OCI-LY7 (cell line): ENCODE data around the gene NEK2. TPM values are rescaled to one million over a fixed set of nuclear protein-coding genes. Genes with fewer than 3 reads are reported as not detected.
"Not testable (repeated sequence)": the region's sequence is repeated elsewhere in the genome, so short reads cannot be mapped to it uniquely, and the experiment has no call there.

Source experiments
- BruUV-seq: library from RNA; stranded (reverse); fragments of 400-500 nt; replicated peaks from 2 replicates; lab custom pipeline; 2021; lab: Mats Ljungman, UMichigan
- CTCF ChIA-PET: fragments of 300-600 bp; sonication (Branson Sonifier 250); formaldehyde crosslinking; loops from one replicate; lab custom pipeline; 2022; ENCODE audit warnings: antibody characterized with exemption; ENCODE audit not compliant: unreplicated experiment; lab: Charles Lee
- POLR2A ChIA-PET: fragments of 300-600 bp; sonication (Branson Sonifier 250); formaldehyde crosslinking; loops from one replicate; lab custom pipeline; 2022; ENCODE audit warnings: antibody characterized with exemption; lab: Charles Lee
- DNase-seq: peaks from one replicate; pipeline ENCODE4 v3.0.0-alpha.2; 2015; ENCODE audit warnings: low spot score
- H2AFZ ChIP-seq: fragments of 200-600 bp; sonication (generic), shearing (Covaris generic); 2 replicates; pipeline ENCODE4 v1.6.1; 2014; ENCODE audit warnings: mild to moderate bottlenecking, antibody characterized with exemption, low read length, moderate library complexity
- H3K27ac ChIP-seq: fragments of 200-600 bp; sonication (generic); 2 replicates; pipeline ENCODE4 v1.5.1; 2014; ENCODE audit warnings: mixed run types, low read depth, mild to moderate bottlenecking, moderate library complexity, low read length, inconsistent platforms; ENCODE audit not compliant: poor library complexity, severe bottlenecking
- H3K36me3 ChIP-seq: fragments of 200-600 bp; sonication (generic); 2 replicates; pipeline ENCODE4 v1.6.1; 2014; ENCODE audit warnings: mild to moderate bottlenecking, antibody characterized with exemption, low read length, moderate library complexity, mixed read lengths; ENCODE audit not compliant: insufficient read depth
- H3K4me1 ChIP-seq: fragments of 200-600 bp; sonication (generic); 2 replicates; pipeline ENCODE4 v1.5.1; 2014; ENCODE audit warnings: mild to moderate bottlenecking, low read length; ENCODE audit not compliant: insufficient read depth, poor library complexity, severe bottlenecking
- H3K4me2 ChIP-seq: fragments of 200-600 bp; sonication (generic); 2 replicates; pipeline ENCODE4 v1.6.1; 2014; ENCODE audit warnings: mild to moderate bottlenecking, low read length
- H3K4me3 ChIP-seq: fragments of 200-600 bp; sonication (generic); 2 replicates; pipeline ENCODE4 v1.5.1; 2014; ENCODE audit warnings: mild to moderate bottlenecking, low read depth, low read length; ENCODE audit not compliant: poor library complexity, severe bottlenecking
- H3K79me2 ChIP-seq: fragments of 200-600 bp; sonication (generic); 2 replicates; pipeline ENCODE4 v1.6.1; 2016; ENCODE audit warnings: low read depth, mild to moderate bottlenecking, low read length, moderate library complexity, mixed read lengths; ENCODE audit not compliant: insufficient read depth
- H3K9me2 ChIP-seq: fragments of 200-600 bp; sonication (generic); 2 replicates; pipeline ENCODE4 v1.6.1; 2016; ENCODE audit warnings: mild to moderate bottlenecking, low read length, mixed read lengths; ENCODE audit not compliant: insufficient read depth
- H3K9me3 ChIP-seq: fragments of 200-600 bp; sonication (generic); 2 replicates; pipeline ENCODE4 v1.6.1; 2014; ENCODE audit warnings: mild to moderate bottlenecking, mixed run types, low read length, mixed read lengths
- H4K20me1 ChIP-seq: fragments of 200-600 bp; sonication (generic); 2 replicates; pipeline ENCODE4 v1.6.1; 2014; ENCODE audit warnings: mild to moderate bottlenecking, antibody characterized with exemption, low read length, moderate library complexity, mixed read lengths; ENCODE audit not compliant: insufficient read depth
- EZH2phosphoT487 ChIP-seq: fragments of 200-600 bp; sonication (generic); IDR thresholded peaks from 2 replicates; pipeline ENCODE4 v1.6.1; 2018; ENCODE audit warnings: low read depth, borderline replicate concordance, mild to moderate bottlenecking, mixed run types, antibody characterized with exemption, low read length, moderate library complexity, mixed read lengths
- intact Hi-C: fragments of 100-400 bp; cut with micrococcal nuclease; formaldehyde crosslinking; loops from one replicate; pipeline ENCODE4 v1.10.0; 2022; ENCODE audit not compliant: unreplicated experiment
- total RNA-seq, 2 experiments: library from RNA; depleted of rRNA in 1 of 2; stranded (reverse); fragments of >200 nt in 1 of 2; shearing (Covaris generic) in 1 of 2; gene quantifications; 2 replicates each; pipeline ENCODE4 v1.2.3, GENCODE V29; 2014 to 2022
- TF ChIP-seq, protein P1 (sequence below): fragments of 200-600 bp; sonication (generic); conservative IDR thresholded peaks from 2 replicates; pipeline ENCODE4 v1.5.1; 2014; ENCODE audit warnings: mild to moderate bottlenecking, antibody characterized with exemption, low read length, moderate library complexity, mixed read lengths

The NEK2 gene
- total RNA-seq, 2 experiments from 2014 or later, result 55.9 to 69.0 TPM

DNA sequence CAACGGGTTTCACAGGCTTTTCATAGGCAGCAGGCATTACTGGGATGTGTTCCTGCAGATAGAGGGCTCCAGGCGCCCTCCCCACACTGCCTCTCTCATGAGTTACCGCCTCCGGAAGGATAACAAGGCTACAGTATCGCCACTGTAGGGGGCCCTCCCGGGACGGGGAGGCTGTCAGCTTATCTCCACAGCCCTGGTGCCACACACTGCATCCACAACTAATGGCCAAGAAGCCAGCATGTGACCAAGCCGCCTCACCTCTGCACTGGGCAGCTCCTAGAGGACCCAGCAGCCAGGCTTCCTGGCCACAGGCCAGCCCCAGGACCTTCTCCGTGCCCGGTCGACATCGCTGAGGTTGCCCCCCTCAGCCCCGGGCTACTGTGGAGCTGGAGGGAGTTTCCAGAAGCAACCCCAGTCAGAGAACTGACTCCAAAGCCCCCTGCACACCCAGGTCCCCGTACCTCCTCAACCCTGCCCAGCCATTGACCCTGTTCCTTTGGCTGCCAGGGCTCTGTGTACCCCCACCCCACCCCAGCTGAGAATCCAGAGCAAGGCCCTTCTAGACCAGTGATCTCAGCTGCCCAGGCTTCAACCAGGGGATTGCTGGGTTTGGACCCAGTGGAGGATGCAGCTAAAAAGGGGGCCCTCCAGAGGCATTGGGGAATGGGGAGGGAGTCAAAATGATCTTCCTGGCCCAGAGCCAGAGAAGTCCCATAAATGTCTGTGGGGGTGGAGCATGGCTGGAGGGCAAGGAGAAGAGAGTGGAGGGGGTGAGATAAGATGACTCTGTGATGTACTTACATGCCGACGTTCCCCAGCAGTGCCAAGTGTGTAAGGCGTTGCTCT is 45.0 kb downstream of the NEK2 start:
- no peak overlapping the region for H2AFZ ChIP-seq
- TF ChIP-seq EZH2phosphoT487, result no peak
- TF ChIP-seq, protein P1, sequence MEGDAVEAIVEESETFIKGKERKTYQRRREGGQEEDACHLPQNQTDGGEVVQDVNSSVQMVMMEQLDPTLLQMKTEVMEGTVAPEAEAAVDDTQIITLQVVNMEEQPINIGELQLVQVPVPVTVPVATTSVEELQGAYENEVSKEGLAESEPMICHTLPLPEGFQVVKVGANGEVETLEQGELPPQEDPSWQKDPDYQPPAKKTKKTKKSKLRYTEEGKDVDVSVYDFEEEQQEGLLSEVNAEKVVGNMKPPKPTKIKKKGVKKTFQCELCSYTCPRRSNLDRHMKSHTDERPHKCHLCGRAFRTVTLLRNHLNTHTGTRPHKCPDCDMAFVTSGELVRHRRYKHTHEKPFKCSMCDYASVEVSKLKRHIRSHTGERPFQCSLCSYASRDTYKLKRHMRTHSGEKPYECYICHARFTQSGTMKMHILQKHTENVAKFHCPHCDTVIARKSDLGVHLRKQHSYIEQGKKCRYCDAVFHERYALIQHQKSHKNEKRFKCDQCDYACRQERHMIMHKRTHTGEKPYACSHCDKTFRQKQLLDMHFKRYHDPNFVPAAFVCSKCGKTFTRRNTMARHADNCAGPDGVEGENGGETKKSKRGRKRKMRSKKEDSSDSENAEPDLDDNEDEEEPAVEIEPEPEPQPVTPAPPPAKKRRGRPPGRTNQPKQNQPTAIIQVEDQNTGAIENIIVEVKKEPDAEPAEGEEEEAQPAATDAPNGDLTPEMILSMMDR, result no peak
- intact Hi-C loops, result no loop called here
- POLR2A ChIA-PET, result no interaction called here
- H4K20me1 ChIP-seq, result no peaks in the 10 kb centered on the region
- no peak for DNase-seq
- no peak overlapping the region for H3K4me2 ChIP-seq
- H3K9me3 ChIP-seq, result no peaks in the 10 kb centered on the region
- no peak overlapping the region for H3K27ac ChIP-seq
- no peaks in the 10 kb centered on the region for H3K36me3 ChIP-seq
- BruUV-seq, result no TSS peak
- no peaks in the 10 kb centered on the region for H3K9me2 ChIP-seq
- H3K79me2 ChIP-seq, result no peaks in the 10 kb centered on the region
- CTCF ChIA-PET, result no interaction called here
- H3K4me1 ChIP-seq, result no peaks in the 10 kb centered on the region
- H3K4me3 ChIP-seq, result no peak overlapping the region

DNA sequence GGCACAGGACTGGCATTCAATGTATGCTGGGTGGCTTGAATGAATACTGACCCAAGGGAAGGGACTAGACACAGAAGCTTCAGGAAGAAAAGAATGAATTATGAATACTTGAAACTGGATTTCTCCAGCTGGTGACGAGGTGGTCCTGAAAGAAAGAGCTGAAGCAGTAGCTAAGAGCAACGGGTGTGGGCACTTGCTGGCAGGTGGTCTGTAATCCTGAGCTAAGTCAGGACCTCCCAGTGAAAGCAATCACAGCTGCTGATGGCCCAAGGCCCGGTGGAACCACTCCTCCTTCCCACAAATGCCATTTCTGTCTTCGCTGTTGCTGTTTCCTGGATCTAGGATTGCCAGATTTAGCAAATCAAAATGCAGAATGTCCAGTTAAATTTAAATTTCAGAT is 47.0 kb downstream of the NEK2 start:
- H4K20me1 ChIP-seq, result no peaks in the 10 kb centered on the region
- no peak overlapping the region for H3K27ac ChIP-seq
- no peak for DNase-seq
- ChIA-PET POLR2A (interaction anchor here (0.6 to 1.1 kb wide), 2 partner anchors 9 to 47 kb away, joined by 3 to 5 read pairs; partner anchors contain the start of gene NEK2), CTCF (no interaction called here)
- no peaks in the 10 kb centered on the region for H3K9me3 ChIP-seq
- no peak overlapping the region for H2AFZ ChIP-seq
- BruUV-seq, result no TSS peak
- TF ChIP-seq, protein P1, result no peak
- TF ChIP-seq EZH2phosphoT487, result no peak
- H3K36me3 ChIP-seq, result no peaks in the 10 kb centered on the region
- H3K79me2 ChIP-seq, result no peaks in the 10 kb centered on the region
- H3K9me2 ChIP-seq, result no peaks in the 10 kb centered on the region
- intact Hi-C loops, result no loop called here
- H3K4me1 ChIP-seq, result no peaks in the 10 kb centered on the region
- no peak overlapping the region for H3K4me3 ChIP-seq
- H3K4me2 ChIP-seq, result no peak overlapping the region

DNA sequence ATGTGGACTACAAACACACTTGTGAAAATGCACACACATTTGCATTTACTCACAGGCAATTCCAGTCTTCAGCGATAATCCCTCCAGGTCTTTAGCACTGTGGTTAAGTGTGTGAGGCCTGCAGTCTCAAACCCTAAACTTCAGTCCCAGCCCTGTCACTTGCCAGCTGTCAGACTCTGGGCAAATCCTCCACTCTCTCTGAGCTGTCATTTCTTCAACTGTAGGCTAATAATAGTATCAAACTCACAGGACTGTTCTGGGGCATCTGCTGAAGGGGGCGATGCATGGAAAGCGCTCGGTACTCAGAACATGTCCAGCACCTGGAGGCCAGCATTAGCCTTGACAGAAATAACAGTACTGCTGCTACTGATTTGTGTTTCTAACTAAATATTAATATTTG is 48.2 kb downstream of the NEK2 start:
- no peak for TF ChIP-seq EZH2phosphoT487
- TF ChIP-seq, protein P1, result no peak
- H3K4me3 ChIP-seq, result no peak overlapping the region
- ChIA-PET POLR2A (no interaction called here), CTCF (no interaction called here)
- no peaks in the 10 kb centered on the region for H4K20me1 ChIP-seq
- no peaks in the 10 kb centered on the region for H3K4me1 ChIP-seq
- no peaks in the 10 kb centered on the region for H3K79me2 ChIP-seq
- no peak overlapping the region for H3K4me2 ChIP-seq
- H3K9me2 ChIP-seq, result no peaks in the 10 kb centered on the region
- DNase-seq, result no peak
- H2AFZ ChIP-seq, result no peak overlapping the region
- H3K36me3 ChIP-seq, result no peaks in the 10 kb centered on the region
- H3K9me3 ChIP-seq, result no peaks in the 10 kb centered on the region
- BruUV-seq, result no TSS peak
- H3K27ac ChIP-seq, result no peak overlapping the region
- intact Hi-C loops, result no loop called here

- DNase-seq, CTCF ChIA-PET, H3K79me2 ChIP-seq, H3K4me3 ChIP-seq, intact Hi-C loops, BruUV-seq, H4K20me1 ChIP-seq, H2AFZ ChIP-seq, H3K4me2 ChIP-seq, H3K27ac ChIP-seq, H3K4me1 ChIP-seq, H3K9me3 ChIP-seq, H3K36me3 ChIP-seq, POLR2A ChIA-PET, H3K9me2 ChIP-seq: not testable (repeated sequence)
Measured at GRCh38 chr1:211625866-211626265, 49.6 kb downstream of the NEK2 start.
